Measurements from ENCODE around the gene F5.

The F5 gene

GRCh38 chr1:169565335-169566271, 20.7 kb downstream of the F5 start:
- H3K4me3 ChIP-seq (ENCODE audit: low read depth in 1 of 2, low read length in 2 of 2): no peak overlapping the region
- H3K9me3 ChIP-seq (ENCODE audit: control insufficient read depth in 1 of 2, low read length in 2 of 2): peaks cover 0 to 6% of the 10 kb centered on the region in 2 donors
- no peaks in the 10 kb centered on the region for H3K27me3 ChIP-seq (ENCODE audit: low read depth, low read length)
- no peak overlapping the region for H3K27ac ChIP-seq (ENCODE audit: low read length)
- no peaks in the 10 kb centered on the region for H3K36me3 ChIP-seq (ENCODE audit: control insufficient read depth in 1 of 2, insufficient read depth in 2 of 2, low read length in 2 of 2)
- no peaks in the 10 kb centered on the region for H3K4me1 ChIP-seq (ENCODE audit: control insufficient read depth in 1 of 2, insufficient read depth in 2 of 2, low read length in 2 of 2)

- Histone ChIP-seq H3K36me3 (ENCODE audit: control insufficient read depth in 1 of 2, insufficient read depth in 2 of 2, low read length in 2 of 2) (no peaks in the 10 kb centered on the region), H3K9me3 (ENCODE audit: control insufficient read depth in 1 of 2, low read length in 2 of 2) (peaks cover 0 to 6% of the 10 kb centered on the region in 2 donors), H3K27me3 (ENCODE audit: low read depth, low read length) (no peaks in the 10 kb centered on the region), H3K27ac (ENCODE audit: low read length) (no peak overlapping the region), H3K4me3 (ENCODE audit: low read depth in 1 of 2, low read length in 2 of 2) (no peak overlapping the region), H3K4me1 (ENCODE audit: control insufficient read depth in 1 of 2, insufficient read depth in 2 of 2, low read length in 2 of 2) (no peaks in the 10 kb centered on the region)
These were observed 22.6 kb downstream of the F5 start for GRCh38 chr1:169563650-169564049.

- Histone ChIP-seq H3K27me3 (ENCODE audit: low read depth, low read length) (no peaks in the 10 kb centered on the region), H3K9me3 (ENCODE audit: control insufficient read depth in 1 of 2, low read length in 2 of 2) (peaks cover 0 to 6% of the 10 kb centered on the region in 2 donors), H3K4me3 (ENCODE audit: low read depth in 1 of 2, low read length in 2 of 2) (no peak overlapping the region), H3K27ac (ENCODE audit: low read length) (no peak overlapping the region), H3K36me3 (ENCODE audit: control insufficient read depth in 1 of 2, insufficient read depth in 2 of 2, low read length in 2 of 2) (no peaks in the 10 kb centered on the region), H3K4me1 (ENCODE audit: control insufficient read depth in 1 of 2, insufficient read depth in 2 of 2, low read length in 2 of 2) (no peaks in the 10 kb centered on the region)
These were observed 23.2 kb downstream of the F5 start for GRCh38 chr1:169563019-169563615.

GRCh38 chr1:169561692-169562091, 24.6 kb downstream of the F5 start:
- Histone ChIP-seq H3K4me1 (ENCODE audit: control insufficient read depth in 1 of 2, insufficient read depth in 2 of 2, low read length in 2 of 2) (no peaks in the 10 kb centered on the region), H3K9me3 (ENCODE audit: control insufficient read depth in 1 of 2, low read length in 2 of 2) (peaks cover 0 to 6% of the 10 kb centered on the region in 2 donors), H3K4me3 (ENCODE audit: low read depth in 1 of 2, low read length in 2 of 2) (no peak overlapping the region), H3K36me3 (ENCODE audit: control insufficient read depth in 1 of 2, insufficient read depth in 2 of 2, low read length in 2 of 2) (no peaks in the 10 kb centered on the region), H3K27ac (ENCODE audit: low read length) (no peak overlapping the region), H3K27me3 (ENCODE audit: low read depth, low read length) (no peaks in the 10 kb centered on the region)

GRCh38 chr1:169557131-169557530, 29.1 kb downstream of the F5 start:
- H3K9me3 ChIP-seq (ENCODE audit: control insufficient read depth in 1 of 2, low read length in 2 of 2): no peaks in the 10 kb centered on the region
- no peak overlapping the region for H3K27ac ChIP-seq (ENCODE audit: low read length)
- H3K27me3 ChIP-seq (ENCODE audit: low read depth, low read length): no peaks in the 10 kb centered on the region
- H3K4me1 ChIP-seq (ENCODE audit: control insufficient read depth in 1 of 2, insufficient read depth in 2 of 2, low read length in 2 of 2): no peaks in the 10 kb centered on the region
- H3K36me3 ChIP-seq (ENCODE audit: control insufficient read depth in 1 of 2, insufficient read depth in 2 of 2, low read length in 2 of 2): no peaks in the 10 kb centered on the region
- H3K4me3 ChIP-seq (ENCODE audit: low read depth in 1 of 2, low read length in 2 of 2): no peak overlapping the region

GRCh38 chr1:169550294-169550693, 36.0 kb downstream of the F5 start:
- no peaks in the 10 kb centered on the region for H3K36me3 ChIP-seq (ENCODE audit: control insufficient read depth in 1 of 2, insufficient read depth in 2 of 2, low read length in 2 of 2)
- no peaks in the 10 kb centered on the region for H3K4me1 ChIP-seq (ENCODE audit: control insufficient read depth in 1 of 2, insufficient read depth in 2 of 2, low read length in 2 of 2)
- H3K9me3 ChIP-seq (ENCODE audit: control insufficient read depth in 1 of 2, low read length in 2 of 2): no peaks in the 10 kb centered on the region
- H3K27ac ChIP-seq (ENCODE audit: low read length): no peak overlapping the region
- H3K27me3 ChIP-seq (ENCODE audit: low read depth, low read length): no peaks in the 10 kb centered on the region
- H3K4me3 ChIP-seq (ENCODE audit: low read depth in 1 of 2, low read length in 2 of 2): no peak overlapping the region

- H3K4me3 ChIP-seq (ENCODE audit: low read depth in 1 of 2, low read length in 2 of 2): no peak overlapping the region
- no peak overlapping the region for H3K27ac ChIP-seq (ENCODE audit: low read length)
- H3K4me1 ChIP-seq (ENCODE audit: control insufficient read depth in 1 of 2, insufficient read depth in 2 of 2, low read length in 2 of 2): no peaks in the 10 kb centered on the region
- H3K27me3 ChIP-seq (ENCODE audit: low read depth, low read length): no peaks in the 10 kb centered on the region
- H3K9me3 ChIP-seq (ENCODE audit: control insufficient read depth in 1 of 2, low read length in 2 of 2): no peaks in the 10 kb centered on the region
- H3K36me3 ChIP-seq (ENCODE audit: control insufficient read depth in 1 of 2, insufficient read depth in 2 of 2, low read length in 2 of 2): no peaks in the 10 kb centered on the region
These were observed 38.0 kb downstream of the F5 start for GRCh38 chr1:169548282-169548681.

GRCh38 chr1:169546087-169546995, 39.9 kb downstream of the F5 start:
- Histone ChIP-seq H3K36me3 (ENCODE audit: control insufficient read depth in 1 of 2, insufficient read depth in 2 of 2, low read length in 2 of 2) (no peaks in the 10 kb centered on the region), H3K27ac (ENCODE audit: low read length) (no peak overlapping the region), H3K27me3 (ENCODE audit: low read depth, low read length) (no peaks in the 10 kb centered on the region), H3K9me3 (ENCODE audit: control insufficient read depth in 1 of 2, low read length in 2 of 2) (no peaks in the 10 kb centered on the region), H3K4me1 (ENCODE audit: control insufficient read depth in 1 of 2, insufficient read depth in 2 of 2, low read length in 2 of 2) (no peaks in the 10 kb centered on the region), H3K4me3 (ENCODE audit: low read depth in 1 of 2, low read length in 2 of 2) (no peak overlapping the region)

- no peaks in the 10 kb centered on the region for H3K9me3 ChIP-seq (ENCODE audit: control insufficient read depth in 1 of 2, low read length in 2 of 2)
- no peaks in the 10 kb centered on the region for H3K4me1 ChIP-seq (ENCODE audit: control insufficient read depth in 1 of 2, insufficient read depth in 2 of 2, low read length in 2 of 2)
- H3K27me3 ChIP-seq (ENCODE audit: low read depth, low read length): no peaks in the 10 kb centered on the region
- no peak overlapping the region for H3K27ac ChIP-seq (ENCODE audit: low read length)
- no peaks in the 10 kb centered on the region for H3K36me3 ChIP-seq (ENCODE audit: control insufficient read depth in 1 of 2, insufficient read depth in 2 of 2, low read length in 2 of 2)
- H3K4me3 ChIP-seq (ENCODE audit: low read depth in 1 of 2, low read length in 2 of 2): no peak overlapping the region
These were observed 40.8 kb downstream of the F5 start for GRCh38 chr1:169545472-169545871.

GRCh38 chr1:169538998-169539871, 47.0 kb downstream of the F5 start:
- H3K4me3 ChIP-seq (ENCODE audit: low read depth in 1 of 2, low read length in 2 of 2): no peak overlapping the region
- peaks cover 0 to 3% of the 10 kb centered on the region in 2 donors for H3K9me3 ChIP-seq (ENCODE audit: control insufficient read depth in 1 of 2, low read length in 2 of 2)
- H3K36me3 ChIP-seq (ENCODE audit: control insufficient read depth in 1 of 2, insufficient read depth in 2 of 2, low read length in 2 of 2): no peaks in the 10 kb centered on the region

More at GRCh38 chr1:169538998-169539871, 47.0 kb downstream of the F5 start:
- H3K4me1 ChIP-seq (ENCODE audit: control insufficient read depth in 1 of 2, insufficient read depth in 2 of 2, low read length in 2 of 2): no peaks in the 10 kb centered on the region
- H3K27ac ChIP-seq (ENCODE audit: low read length): no peak overlapping the region
- no peaks in the 10 kb centered on the region for H3K27me3 ChIP-seq (ENCODE audit: low read depth, low read length)
